GM18505 (cell line): ENCODE data around the gene SIGLEC11.

Experiments used
- ATAC-seq: cut with Tn5 transposase; IDR thresholded peaks from one replicate; pipeline ENCODE4 v1.9.1; 2021; ENCODE audit not compliant: unreplicated experiment
- POLR2A ChIP-seq: IDR thresholded peaks from 4 replicates; pipeline ENCODE4 v1.6.1; 2011; ENCODE audit warnings: borderline replicate concordance; ENCODE audit not compliant: insufficient read depth, insufficient read length; ENCODE audit errors: extremely low read depth

The SIGLEC11 gene

GRCh38 chr19:49904136-49904535 is 56.8 kb downstream of the SIGLEC11 start:
- no peak for ATAC-seq
- TF ChIP-seq POLR2A, result no peak
